OCI-LY3 (cell line): ENCODE results near the gene PITPNM1.

Experiments used
- CTCF ChIP-seq: fragments of 200-600, 300-600 bp; sonication (generic); IDR thresholded peaks from 2 replicates; pipeline ENCODE4 v1.5.1; 2014; ENCODE audit warnings: antibody characterized with exemption, low read length, low read depth
- EZH2phosphoT487 ChIP-seq: fragments of 200-600 bp; shearing (Covaris generic); IDR thresholded peaks from 2 replicates; pipeline ENCODE4 v1.6.1; 2018; ENCODE audit warnings: antibody characterized with exemption, mixed run types, low read depth

GRCh38 chr11:67496113-67496512 lies 9.1 kb downstream of the PITPNM1 start:
- TF ChIP-seq CTCF (no peak), EZH2phosphoT487 (no peak)
